IPS-11a (cell line): Measurements from ENCODE around the gene GINS1.

Experiments
- H3K4me3 ChIP-seq: one replicate; pipeline ENCODE4 v1.5.1; 2013; ENCODE audit warnings: low read depth, low read length, control low read depth

The GINS1 gene

GRCh38 chr20:25407311-25408169 lies at the start of gene GINS1:
Gene GINS1, plus strand, starts transcription at chr20:25407673. Its CDS starts 148 bp downstream, at chr20:25407821.
- peak within 1 kb of the TSS; percentile 96 for H3K4me3 ChIP-seq

GRCh38 chr20:25360631-25361286 lies 46.7 kb upstream of the GINS1 start:
- H3K4me3 ChIP-seq = no peak overlapping the region

DNA sequence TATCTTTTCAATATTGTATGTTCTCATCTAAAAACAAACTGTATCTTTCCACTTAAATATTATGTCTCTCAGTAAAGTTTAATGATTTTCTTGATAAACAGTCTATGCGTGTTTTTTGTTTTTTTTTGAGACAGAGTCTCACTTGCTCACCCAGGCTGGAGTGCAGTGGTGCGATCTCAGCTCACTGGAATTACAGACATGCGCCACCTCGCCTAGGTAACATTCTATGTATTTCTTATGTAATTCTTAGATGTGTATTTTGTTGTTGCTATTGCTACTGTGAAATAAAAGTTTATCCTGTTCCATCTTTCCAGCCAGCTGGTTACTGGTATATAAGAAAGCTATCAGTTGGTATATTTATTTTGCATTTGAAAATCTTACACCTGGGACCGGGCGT lies 46.2 kb upstream of the GINS1 start:
- H3K4me3 ChIP-seq = no peak overlapping the region

DNA sequence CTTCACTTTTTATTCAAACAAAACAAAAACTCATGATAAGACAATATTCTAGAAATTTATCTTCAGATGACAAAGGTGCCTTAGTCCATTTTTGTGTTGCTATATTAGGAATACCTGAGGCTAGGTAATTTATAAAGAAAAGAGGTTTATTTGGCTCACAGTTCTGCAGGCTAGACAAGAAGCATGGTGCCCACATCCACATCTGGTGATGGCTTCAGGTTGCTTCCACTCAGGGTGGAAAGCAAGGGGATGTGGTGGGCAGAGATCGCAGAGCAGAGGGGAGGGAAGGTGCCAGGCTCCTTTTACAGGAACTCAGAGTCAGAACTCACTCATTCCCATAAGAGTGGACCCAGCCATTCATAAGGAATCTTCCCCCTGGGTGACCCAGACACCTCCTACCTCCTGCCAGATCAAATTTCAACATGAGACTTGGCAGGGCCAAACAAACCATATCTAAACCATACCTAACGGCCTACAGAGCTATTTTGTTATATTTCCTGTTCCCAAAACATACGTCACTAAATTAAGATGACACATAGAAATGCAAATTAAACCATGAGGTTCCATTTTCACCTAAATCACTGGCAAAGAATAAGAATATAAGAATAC lies 43.2 kb upstream of the GINS1 start:
- H3K4me3 ChIP-seq = no peak overlapping the region

- no peak overlapping the region for H3K4me3 ChIP-seq
Measured at GRCh38 chr20:25364879-25365699, 42.4 kb upstream of the GINS1 start.

DNA sequence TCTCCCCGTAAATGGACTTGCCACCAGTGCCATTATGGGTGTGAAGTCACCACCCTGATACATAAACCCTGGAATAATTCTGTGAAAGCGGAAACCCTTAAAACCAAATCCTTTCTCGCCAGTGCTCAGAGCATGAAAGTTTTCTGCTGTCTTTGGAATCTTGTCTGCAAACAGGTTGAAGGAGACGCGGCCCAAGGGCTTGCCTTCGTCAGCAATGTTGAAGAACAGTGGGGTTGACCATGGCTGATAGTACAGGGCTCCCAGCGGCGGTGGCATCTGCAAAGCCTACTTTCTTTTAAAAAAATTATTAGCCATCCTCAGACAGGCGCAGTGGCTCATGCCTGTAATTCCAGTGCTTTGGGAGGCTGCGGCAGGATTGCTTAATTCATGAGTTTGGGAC lies 38.9 kb upstream of the GINS1 start:
- H3K4me3 ChIP-seq = no peak overlapping the region

GRCh38 chr20:25368976-25369375 lies 38.5 kb upstream of the GINS1 start:
- no peak overlapping the region for H3K4me3 ChIP-seq

DNA sequence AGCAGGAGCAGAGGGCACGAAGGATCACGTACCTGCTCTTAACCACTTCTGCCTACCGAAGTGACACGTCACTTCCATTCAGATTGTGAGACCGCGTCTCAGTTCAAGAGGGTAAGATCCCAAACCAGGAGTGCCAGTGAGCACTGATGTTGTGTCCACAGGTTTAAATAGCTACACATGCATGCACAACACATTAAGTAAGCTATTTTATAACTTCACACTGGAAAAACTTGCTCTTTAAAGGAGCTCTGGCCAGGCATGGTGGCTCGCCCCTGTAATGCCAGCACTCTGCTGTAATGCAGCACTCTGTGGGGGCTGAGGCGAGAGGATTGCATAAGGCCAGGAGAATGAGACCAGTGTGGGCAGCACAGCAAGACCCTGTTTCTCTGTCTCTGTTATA lies 37.9 kb upstream of the GINS1 start:
- no peak overlapping the region for H3K4me3 ChIP-seq

- no peak overlapping the region for H3K4me3 ChIP-seq
Measured at GRCh38 chr20:25369971-25370370, 37.5 kb upstream of the GINS1 start.

- no peak overlapping the region for H3K4me3 ChIP-seq
Measured at GRCh38 chr20:25372584-25373336, 34.7 kb upstream of the GINS1 start.

GRCh38 chr20:25374842-25375241 lies 32.6 kb upstream of the GINS1 start:
- no peak overlapping the region for H3K4me3 ChIP-seq

DNA sequence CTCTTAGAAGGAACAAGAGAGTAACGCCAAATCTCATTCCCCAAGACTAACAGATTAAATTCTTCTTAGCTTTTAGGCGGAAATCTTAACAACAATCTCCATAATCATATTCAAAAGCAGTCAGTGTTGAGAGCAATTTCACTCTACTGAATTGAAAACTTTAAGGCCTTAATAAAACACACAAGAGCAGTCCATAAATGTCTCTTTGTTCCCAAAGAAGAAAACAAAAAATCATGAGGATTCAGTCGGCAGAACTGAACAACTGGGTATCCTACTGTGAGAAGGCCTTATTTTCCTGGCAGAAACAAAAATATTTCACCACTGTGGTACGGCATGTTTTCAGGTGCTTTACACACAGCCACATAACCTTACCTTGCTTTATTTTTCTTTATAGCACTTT lies 31.2 kb upstream of the GINS1 start:
- H3K4me3 ChIP-seq = no peak overlapping the region

DNA sequence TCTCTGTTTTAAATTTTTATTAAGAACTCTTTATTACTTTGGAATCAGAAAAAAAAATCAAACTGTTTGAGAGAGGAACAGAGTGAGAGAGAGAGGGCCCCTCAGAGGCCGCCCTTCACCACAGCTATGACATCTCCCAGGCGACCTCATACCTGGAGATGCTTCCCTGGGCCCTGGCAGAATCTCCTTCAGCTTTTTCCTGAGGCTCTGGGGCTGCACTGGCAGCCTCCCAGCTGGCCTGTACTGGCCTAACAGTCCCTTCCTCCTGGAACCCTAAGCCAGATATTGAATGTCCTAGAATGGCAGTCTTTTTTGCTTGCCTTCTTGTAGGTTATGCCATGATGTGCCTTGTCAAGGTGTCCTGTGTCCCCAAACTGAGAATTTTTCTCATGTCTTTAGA lies 30.6 kb upstream of the GINS1 start:
- H3K4me3 ChIP-seq = no peak overlapping the region

- no peak overlapping the region for H3K4me3 ChIP-seq
Measured at GRCh38 chr20:25378189-25378883, 29.1 kb upstream of the GINS1 start.

DNA sequence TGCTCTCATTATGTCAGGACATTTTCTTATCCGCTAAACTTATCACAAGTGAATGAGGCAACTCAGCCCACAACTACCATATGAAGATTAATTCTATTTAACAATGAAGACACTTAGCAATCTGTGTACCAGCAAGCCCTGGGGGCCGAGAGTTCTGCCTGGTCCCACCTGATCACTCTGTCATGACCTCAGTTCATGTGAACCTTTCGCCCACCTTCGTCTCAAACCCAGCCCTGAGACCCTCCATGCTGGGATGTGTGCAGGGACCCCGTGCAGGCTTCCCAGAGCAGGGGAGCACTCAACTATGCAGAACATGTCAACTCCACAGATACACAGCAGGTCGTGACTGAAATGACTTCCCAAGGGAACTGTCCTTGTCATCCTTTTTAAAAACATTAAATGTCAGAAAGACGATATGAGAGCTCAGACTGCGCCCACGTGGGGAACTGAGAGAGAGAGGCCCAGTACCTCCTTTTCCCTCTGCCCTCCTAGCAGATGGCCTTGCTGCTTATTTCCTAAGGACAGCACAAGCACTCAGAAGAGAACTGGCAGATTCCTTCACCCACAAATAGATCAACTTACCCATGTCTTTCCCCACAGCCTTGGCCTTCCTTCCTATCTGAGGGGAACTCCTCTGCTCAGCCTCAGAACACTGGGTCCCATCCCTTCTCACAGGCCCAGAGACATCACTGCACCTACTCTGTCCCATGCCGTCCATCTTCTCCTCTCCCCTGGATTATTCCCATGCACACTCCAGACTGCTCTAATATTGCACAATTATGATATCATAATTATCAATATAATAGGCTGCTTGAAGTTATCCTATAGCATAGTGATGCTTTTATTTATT lies 28.4 kb upstream of the GINS1 start:
- no peak overlapping the region for H3K4me3 ChIP-seq

DNA sequence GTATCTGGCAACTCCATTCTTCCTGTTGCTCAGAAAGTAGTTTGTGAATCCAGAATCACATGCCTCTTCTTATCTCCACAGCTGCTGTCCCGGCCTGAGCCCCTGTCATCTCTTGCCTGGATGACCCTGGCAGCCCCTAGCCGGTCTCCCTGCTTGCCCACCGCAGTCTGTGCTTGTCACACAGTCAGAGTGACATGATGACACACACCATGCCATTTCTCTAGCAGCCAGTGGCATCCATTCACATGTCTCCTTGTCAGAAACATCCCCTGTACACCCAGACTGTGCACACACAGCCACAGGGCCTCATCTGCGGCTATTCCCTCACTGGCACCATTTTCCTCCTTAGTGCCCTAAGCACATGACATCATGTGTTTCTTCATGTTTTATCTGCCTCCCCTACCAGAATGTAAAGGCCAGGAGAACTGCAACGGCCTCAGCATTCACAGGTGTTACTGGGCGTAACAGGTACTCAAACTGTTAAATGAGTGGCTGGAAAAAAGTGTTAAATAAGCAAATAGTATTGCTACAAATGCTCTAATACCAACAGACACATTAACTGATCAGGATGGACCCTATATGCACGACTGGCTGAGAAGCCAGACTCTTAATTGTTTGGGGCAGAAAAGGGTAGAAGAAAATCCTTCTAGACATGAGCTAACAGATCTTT lies 26.4 kb upstream of the GINS1 start:
- H3K4me3 ChIP-seq = no peak overlapping the region

- no peak overlapping the region for H3K4me3 ChIP-seq
Measured at GRCh38 chr20:25382704-25383370, 24.6 kb upstream of the GINS1 start.

DNA sequence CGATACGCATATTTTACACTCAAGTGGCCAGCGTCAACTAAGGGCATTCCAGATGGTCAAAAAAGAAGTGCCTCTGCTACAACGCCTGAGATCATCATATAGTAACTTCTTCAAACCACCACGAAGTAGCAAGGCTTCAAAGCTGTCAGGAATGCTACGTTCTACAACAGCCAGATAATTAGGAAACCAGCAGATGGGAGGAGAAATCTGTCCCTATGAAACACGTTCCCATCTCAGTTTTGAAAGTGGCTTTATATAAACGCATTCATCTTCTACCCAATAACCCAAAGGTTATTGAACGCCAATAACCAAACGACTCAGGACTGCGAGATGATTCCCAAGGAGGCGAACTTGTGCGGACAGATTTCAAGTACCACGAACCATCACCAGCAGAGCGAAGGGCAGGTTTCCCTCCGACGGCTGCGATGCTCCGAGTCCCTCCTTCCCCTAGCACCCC lies 18.0 kb upstream of the GINS1 start:
- peak overlapping the region; percentile 77 for H3K4me3 ChIP-seq
